ENCODE measurements around the gene KIF6. TPM values are rescaled to one million over a fixed set of nuclear protein-coding genes. Genes with fewer than 3 reads are reported as not detected.

Gene KIF6
- polyA plus RNA-seq, 3 donors: 2.7 to 4.0 (median 3.6) TPM

DNA sequence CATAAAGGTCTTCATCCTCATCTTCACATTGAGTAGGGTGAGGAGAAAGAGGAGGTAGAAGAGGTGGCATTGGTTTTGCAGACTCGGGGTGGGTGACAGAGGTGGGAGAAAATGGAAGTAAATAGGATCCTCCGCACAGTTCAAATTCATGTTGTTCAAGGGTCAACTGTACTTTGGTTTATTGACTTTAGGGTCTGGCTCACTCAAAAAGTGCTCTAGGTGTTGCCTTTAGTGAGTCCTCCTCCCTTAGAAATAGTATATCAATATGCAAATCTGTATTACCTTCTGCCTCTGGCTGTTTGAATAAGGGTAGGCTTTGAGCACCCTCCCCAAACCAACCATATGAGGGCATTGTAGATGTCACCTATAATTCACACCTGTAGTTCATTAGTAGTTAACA is 54.7 kb downstream of the KIF6 start:
- DNase-seq (ENCODE audit: extremely low read depth in 1 of 11, low read depth in 9 of 11, low spot score in 4 of 11): no peak

- no peak for DNase-seq (ENCODE audit: extremely low read depth in 1 of 11, low read depth in 9 of 11, low spot score in 4 of 11)
Measured at GRCh38 chr6:39669973-39670342, 55.2 kb downstream of the KIF6 start.

DNA sequence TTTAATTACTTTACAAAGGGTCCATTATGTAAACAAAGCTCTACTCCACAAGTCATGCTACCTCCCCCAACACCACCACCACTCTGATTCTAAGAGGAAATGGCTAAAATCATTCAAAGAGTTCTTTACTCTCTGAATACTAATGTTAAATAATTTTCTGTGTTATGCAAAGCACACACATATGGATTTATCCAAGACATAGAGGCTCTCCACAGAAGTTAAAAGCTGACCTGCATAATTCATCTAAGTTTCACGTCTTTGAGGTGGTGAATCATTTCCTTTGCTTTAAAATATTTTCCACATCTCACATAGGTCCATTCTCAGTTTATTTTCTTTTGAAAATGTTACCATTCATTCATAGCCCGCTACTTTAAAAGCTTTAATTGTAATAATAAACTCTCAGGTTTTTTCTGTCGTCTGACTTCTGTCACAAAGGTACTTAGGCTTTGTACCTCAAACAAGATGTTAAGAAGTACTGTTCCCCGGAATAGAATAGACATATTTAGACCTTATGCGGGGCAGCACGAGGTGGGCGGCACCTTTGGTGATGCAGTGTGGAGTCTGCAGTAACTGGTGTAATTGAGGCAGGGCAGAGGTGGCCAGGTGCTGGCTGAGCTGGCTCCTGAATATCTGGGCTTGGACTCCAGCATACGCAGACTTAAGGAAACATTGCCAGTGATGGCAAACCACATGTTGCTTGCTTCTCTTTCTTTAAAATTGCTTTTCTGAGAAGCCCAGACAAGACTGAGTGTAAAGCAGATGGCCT is 55.8 kb downstream of the KIF6 start:
- DNase-seq (ENCODE audit: extremely low read depth in 1 of 11, low read depth in 9 of 11, low spot score in 4 of 11): no peak

DNA sequence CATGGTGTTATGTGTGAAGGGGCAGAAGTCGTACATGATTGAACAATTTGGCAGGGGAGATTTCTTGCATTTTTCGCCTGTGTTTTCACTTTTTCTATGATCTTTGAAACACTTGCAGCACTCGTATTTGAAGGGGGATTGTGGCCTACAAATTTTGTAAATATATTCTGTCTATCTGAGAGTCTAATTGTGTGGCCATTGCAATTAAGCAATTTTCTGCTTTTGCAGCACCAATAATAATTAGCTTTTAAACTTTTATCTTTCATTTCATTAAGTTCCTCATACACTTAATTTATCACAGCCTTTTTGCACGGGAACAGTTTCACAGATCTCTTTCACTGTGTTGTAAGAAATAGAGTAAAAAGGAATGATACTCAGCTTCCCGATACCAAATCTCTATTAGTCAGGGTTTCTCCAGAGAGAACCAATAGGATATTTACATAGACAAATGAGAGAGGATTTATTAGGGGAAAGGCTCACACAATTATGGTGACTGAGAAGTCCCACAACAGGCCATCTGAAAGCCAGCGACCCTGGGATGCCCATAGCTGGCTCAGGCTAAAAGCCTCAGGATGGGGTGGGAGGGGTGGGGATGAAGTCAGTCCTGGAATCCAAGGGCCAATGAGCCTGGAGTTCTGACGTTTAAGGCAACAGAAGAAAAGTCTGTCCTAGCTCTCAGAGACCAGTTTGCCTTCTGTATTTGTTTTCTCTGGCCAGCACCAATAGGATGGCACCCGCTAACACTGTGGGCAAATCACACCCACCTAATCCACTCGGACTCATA is 58.3 kb downstream of the KIF6 start:
- no peak for DNase-seq (ENCODE audit: extremely low read depth in 1 of 11, low read depth in 9 of 11, low spot score in 4 of 11)

DNA sequence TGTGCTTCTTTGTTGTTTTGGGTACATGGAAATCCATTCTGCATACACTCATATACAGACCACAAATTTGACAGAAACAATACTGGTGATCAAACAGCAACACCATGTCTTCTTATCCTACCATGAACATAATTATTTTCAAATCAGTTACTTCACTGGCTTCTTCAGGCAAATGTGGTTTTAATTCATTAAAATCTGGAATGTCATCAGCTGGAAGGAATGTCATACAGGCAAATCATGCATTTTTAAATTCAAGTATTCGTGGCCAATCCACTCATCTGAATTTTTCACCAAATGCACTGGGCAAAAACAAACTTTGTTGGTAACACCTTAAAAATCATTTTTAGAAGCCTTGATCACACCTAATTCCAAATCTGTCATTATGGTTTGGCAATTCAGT is 59.3 kb downstream of the KIF6 start:
- no peak for DNase-seq (ENCODE audit: extremely low read depth in 1 of 11, low read depth in 9 of 11, low spot score in 4 of 11)

- DNase-seq (ENCODE audit: extremely low read depth in 1 of 11, low read depth in 9 of 11, low spot score in 4 of 11): no peak
Measured at GRCh38 chr6:39664173-39664572, 61.0 kb downstream of the KIF6 start.

DNA sequence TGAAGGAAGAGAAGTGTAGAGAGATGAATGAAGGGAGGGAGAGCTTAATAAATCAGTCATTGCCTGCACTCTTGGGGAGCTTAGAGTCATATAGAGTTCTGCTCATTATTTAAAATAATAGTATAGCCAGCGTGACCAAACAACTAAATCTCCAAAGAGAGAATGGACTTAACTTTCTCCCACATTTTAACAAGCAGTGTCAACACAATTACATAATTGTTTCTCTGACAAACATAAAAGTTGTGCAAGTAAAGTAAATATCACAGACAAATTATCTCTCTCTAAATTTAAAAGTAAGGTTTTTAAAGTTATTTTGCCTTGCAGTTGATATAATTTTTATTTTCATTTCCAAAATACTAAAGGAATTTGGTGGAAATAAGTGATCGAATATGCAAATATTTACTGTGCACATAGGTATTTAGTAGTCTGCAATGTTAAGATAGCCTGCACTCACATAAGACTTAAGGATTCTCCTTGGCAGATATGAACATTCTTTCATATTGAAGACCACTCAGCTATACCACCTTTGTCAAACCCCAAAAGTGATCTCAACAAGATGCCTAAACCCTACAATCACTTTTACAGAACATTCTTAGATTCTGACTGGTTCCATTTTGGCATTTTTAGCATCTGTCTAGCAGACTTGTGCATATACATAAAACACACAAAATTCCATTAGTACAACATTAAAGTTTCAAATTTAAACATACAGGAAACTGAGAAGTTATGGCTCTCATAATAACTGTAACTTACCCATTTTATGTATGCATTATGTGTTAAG is 67.7 kb downstream of the KIF6 start:
- DNase-seq (ENCODE audit: extremely low read depth in 1 of 11, low read depth in 9 of 11, low spot score in 4 of 11): no peak

- DNase-seq (ENCODE audit: extremely low read depth in 1 of 11, low read depth in 9 of 11, low spot score in 4 of 11): no peak
Measured at GRCh38 chr6:39654121-39654520, 71.1 kb downstream of the KIF6 start.

DNA sequence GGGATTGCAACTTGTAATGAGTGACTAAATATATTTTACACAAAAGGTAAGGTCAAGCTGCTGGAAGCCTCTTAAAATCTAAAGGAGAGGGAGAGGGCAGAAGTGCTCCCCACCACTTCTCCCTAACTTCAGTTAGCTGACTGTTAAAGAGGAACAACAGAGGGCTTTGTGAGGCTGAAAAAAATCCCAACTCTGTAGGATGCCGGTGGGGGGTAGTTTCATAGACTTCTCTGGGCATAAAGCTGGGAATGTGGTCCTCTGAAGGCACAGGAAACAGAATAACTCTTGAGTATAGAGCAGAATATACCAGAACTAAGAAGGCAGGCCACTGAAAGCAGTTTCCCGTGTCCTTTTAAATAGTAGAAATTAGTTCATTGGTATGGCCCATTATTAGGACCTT is 71.6 kb downstream of the KIF6 start:
- DNase-seq (ENCODE audit: extremely low read depth in 1 of 11, low read depth in 9 of 11, low spot score in 4 of 11): no peak

- DNase-seq (ENCODE audit: extremely low read depth in 1 of 11, low read depth in 9 of 11, low spot score in 4 of 11): no peak
Measured at GRCh38 chr6:39649996-39650395, 75.2 kb downstream of the KIF6 start.

DNA sequence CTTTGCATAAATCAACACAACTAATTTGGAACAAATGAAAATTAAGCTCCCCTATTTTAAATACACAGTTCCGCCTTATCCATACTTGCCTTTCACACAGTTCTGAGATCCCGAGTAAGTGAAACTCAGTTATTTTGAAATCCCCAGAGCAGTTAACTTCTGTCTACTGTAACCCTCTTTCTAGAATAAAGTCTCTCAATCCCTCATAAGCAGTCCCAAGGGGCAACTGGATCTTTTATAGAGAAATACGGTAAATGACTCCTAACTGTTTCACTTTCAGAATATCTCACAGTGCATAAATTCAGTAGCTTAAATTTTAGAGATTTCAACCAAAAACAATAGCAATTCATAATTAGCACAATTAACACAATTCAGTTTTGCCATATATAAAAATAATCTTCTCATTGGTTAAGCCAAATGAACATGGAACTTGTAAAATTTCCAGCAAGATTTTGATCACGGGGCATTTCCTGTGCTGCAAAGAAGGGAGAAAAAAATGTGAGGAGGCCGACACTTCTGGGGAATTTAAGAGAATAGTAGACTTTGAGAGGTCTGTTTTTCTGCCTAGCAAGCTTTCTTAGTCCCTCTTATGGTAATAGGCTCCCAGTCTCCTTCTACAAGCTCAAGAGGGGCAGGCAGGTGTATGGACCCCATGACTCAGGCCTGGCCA is 78.3 kb downstream of the KIF6 start:
- DNase-seq (ENCODE audit: extremely low read depth in 1 of 11, low read depth in 9 of 11, low spot score in 4 of 11): no peak

GRCh38 chr6:39642270-39642669 is 82.9 kb downstream of the KIF6 start:
- no peak for DNase-seq (ENCODE audit: extremely low read depth in 1 of 11, low read depth in 9 of 11, low spot score in 4 of 11)

DNA sequence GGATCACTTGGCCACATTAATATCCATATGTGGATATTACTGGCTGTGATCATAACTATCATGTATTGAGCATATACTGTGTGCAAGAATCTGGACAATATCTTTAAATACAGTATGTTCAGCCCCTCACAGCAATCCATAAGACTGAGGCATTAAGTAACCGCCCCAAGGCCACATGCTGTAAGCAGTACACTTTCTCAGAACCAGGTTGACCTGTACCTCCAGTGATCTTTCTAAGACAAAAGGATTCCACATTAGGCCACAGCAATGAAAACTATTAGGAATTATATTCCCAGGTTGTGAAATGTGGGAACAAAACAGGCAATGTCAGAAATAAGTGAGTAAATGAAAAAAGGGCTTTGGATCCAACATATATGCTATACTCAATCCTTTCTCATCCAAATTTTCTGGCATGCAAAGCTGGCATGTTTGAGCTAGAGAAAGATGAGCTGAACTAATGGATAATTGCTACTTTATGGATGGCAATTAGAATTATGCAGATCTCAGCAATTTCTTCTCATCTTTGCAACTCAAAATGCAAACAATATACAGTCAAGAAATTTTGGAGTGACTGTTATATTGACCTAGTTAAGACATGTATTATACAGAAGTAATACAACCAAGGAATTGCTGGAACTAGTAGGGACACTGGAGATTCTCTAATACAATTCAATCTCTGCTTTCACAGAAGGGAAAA is 86.9 kb downstream of the KIF6 start:
- no peak for DNase-seq (ENCODE audit: extremely low read depth in 1 of 11, low read depth in 9 of 11, low spot score in 4 of 11)

GRCh38 chr6:39634646-39635341 is 90.4 kb downstream of the KIF6 start:
- no peak for DNase-seq (ENCODE audit: extremely low read depth in 1 of 11, low read depth in 9 of 11, low spot score in 4 of 11)

DNA sequence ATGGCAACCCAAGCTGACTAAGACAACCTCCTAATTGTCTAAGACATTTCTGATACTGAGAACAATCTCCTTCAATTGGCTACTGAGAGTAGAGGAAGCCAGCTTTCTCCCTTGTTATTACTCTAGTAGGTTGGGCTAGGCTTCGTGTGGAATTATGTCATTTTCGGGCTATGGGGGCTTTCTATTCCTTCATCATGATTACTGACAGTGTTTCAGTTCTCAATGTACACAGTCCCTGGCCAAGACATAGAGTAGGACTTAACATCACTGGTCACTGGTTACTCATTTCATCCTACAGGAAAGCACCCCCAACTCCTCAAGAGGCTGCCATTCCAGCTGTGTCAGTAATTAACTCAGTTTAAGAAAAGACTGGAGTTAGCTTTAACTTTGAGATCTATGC is 100.0 kb downstream of the KIF6 start:
- DNase-seq (ENCODE audit: extremely low read depth in 1 of 11, low read depth in 9 of 11, low spot score in 4 of 11): no peak

DNA sequence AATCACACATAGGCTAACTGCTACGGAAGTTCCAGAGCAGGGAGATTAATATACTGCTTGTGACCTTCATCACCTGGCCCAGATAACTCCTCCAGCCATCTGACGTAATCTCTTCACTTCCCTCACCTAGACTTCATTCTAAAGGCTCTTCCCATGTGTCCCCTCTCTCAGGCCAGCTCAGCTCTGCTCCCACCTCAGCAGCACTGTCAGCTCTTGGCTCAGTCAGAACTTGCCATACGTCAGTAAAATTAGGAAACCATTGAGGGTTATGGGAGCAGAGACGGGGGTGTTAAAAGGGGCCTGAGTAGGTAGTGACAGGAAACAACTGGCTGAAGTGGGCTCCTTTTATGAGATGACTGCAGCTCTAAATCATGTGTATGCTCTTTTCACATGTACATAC is 101.5 kb downstream of the KIF6 start:
- no peak for DNase-seq (ENCODE audit: extremely low read depth in 1 of 11, low read depth in 9 of 11, low spot score in 4 of 11)

DNA sequence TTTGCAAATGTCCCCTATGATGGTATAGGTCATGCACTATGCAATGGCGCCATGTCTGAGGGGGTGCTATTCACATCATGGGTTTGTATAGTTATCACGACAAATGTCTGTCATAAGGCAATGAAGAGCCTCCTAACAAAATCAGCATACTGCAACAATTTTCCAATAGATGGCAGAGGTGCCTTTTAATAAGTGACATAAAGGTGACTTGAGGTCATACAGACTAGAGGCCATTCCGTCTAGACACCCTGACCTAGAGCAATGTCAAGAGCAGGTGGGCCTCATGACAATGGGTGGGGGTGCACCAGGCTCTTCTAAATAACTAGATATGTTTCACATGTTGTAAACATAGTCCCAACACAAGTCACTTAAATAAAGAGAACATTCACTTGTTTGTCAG is 107.7 kb downstream of the KIF6 start:
- no peak for DNase-seq (ENCODE audit: extremely low read depth in 1 of 11, low read depth in 9 of 11, low spot score in 4 of 11)

DNA sequence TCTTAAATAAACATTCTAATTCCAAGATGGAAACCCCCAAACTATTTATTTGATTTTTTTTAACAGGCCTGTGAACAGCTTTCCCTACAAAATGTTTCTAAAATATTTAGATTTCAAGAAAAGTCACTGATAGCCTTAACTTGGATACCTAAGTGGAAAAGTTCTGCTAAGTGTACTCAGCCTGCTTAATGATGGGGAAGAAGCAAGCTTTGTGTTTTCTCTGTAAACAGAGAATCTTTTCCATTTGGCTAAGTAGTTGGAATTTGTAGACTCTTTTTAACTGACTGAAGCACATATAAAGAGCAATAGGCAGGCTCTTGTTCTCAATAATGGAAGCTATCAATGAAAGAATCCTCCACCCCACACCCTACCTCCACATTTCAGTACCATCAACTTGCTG is 108.2 kb downstream of the KIF6 start:
- DNase-seq (ENCODE audit: extremely low read depth in 1 of 11, low read depth in 9 of 11, low spot score in 4 of 11): no peak
